Trophoblast cell (in vitro differentiated cells and primary cell): ENCODE data around the gene PSMA3.
"Not testable (repeated sequence)": the region's sequence is repeated elsewhere in the genome, so short reads cannot be mapped to it uniquely, and the experiment has no call there.

Experiments used
- DNase-seq, 2 donors: peaks; one replicate each; pipeline ENCODE4 v3.0.0-alpha.2; 2016
- H2AFZ ChIP-seq: 2 replicates; pipeline ENCODE4 v1.6.1; 2013; ENCODE audit warnings: low read length, moderate library complexity, mild to moderate bottlenecking; ENCODE audit not compliant: insufficient read depth, poor library complexity
- H2AK5ac ChIP-seq: 2 replicates; pipeline ENCODE4 v1.6.1; 2013; ENCODE audit warnings: mild to moderate bottlenecking, low read length
- H2BK120ac ChIP-seq: 2 replicates; pipeline ENCODE4 v1.6.1; 2013; ENCODE audit warnings: low read length, mild to moderate bottlenecking, moderate library complexity; ENCODE audit not compliant: insufficient read depth, poor library complexity
- H2BK12ac ChIP-seq: 2 replicates; pipeline ENCODE4 v1.6.1; 2013; ENCODE audit warnings: mild to moderate bottlenecking, low read length, moderate library complexity
- H2BK5ac ChIP-seq: 2 replicates; pipeline ENCODE4 v1.6.1; 2013; ENCODE audit warnings: low read length, low read depth, moderate library complexity, mild to moderate bottlenecking; ENCODE audit not compliant: poor library complexity
- H3K14ac ChIP-seq: 2 replicates; pipeline ENCODE4 v1.6.1; 2013; ENCODE audit warnings: mild to moderate bottlenecking, low read length
- H3K18ac ChIP-seq: 2 replicates; pipeline ENCODE4 v1.6.1; 2013; ENCODE audit warnings: mild to moderate bottlenecking, low read length
- H3K23ac ChIP-seq: 2 replicates; pipeline ENCODE4 v1.6.1; 2013; ENCODE audit warnings: low read length
- H3K27ac ChIP-seq: 2 replicates; pipeline ENCODE4 v1.5.1; 2013; ENCODE audit warnings: low read depth, mild to moderate bottlenecking, inconsistent platforms, low read length, moderate library complexity
- H3K27me3 ChIP-seq: 2 replicates; pipeline ENCODE4 v1.6.1; 2013; ENCODE audit warnings: inconsistent platforms, mild to moderate bottlenecking, low read length, moderate library complexity; ENCODE audit not compliant: insufficient read depth
- H3K36me3 ChIP-seq, 2 experiments: 1 replicate in 1 of 2; 2 replicates in 1 of 2; pipeline ENCODE4 v1.6.1; 2013; ENCODE audit warnings: low read length in 2 of 2, mild to moderate bottlenecking in 2 of 2, moderate library complexity in 1 of 2; ENCODE audit not compliant: insufficient read depth in 2 of 2, control insufficient read depth in 1 of 2
- H3K4ac ChIP-seq: 2 replicates; pipeline ENCODE4 v1.6.1; 2013; ENCODE audit warnings: low read depth, mild to moderate bottlenecking, low read length, moderate library complexity
- H3K4me1 ChIP-seq, 2 experiments: 1 replicate in 1 of 2; 2 replicates in 1 of 2; pipeline ENCODE4 v1.6.1; 2013; ENCODE audit warnings: low read length in 2 of 2, mild to moderate bottlenecking in 2 of 2, moderate library complexity in 1 of 2; ENCODE audit not compliant: insufficient read depth in 2 of 2, control insufficient read depth in 1 of 2
- H3K4me2 ChIP-seq: 2 replicates; pipeline ENCODE4 v1.6.1; 2013; ENCODE audit warnings: inconsistent platforms, mild to moderate bottlenecking, low read length, moderate library complexity
- H3K4me3 ChIP-seq: 2 replicates; pipeline ENCODE4 v1.5.1; 2013; ENCODE audit warnings: mild to moderate bottlenecking, low read depth, low read length, inconsistent platforms
- H3K79me1 ChIP-seq: one replicate; pipeline ENCODE4 v1.6.1; 2013; ENCODE audit warnings: low read length
- H3K79me2 ChIP-seq: 2 replicates; pipeline ENCODE4 v1.6.1; 2013; ENCODE audit warnings: low read length, mild to moderate bottlenecking; ENCODE audit not compliant: control insufficient read depth, insufficient read depth, poor library complexity
- H3K9ac ChIP-seq: 2 replicates; pipeline ENCODE4 v1.6.1; 2013; ENCODE audit warnings: mild to moderate bottlenecking, low read length
- H3K9me3 ChIP-seq: 2 replicates; pipeline ENCODE4 v1.6.1; 2013; ENCODE audit warnings: low read depth, mild to moderate bottlenecking, control low read depth, inconsistent platforms, low read length; ENCODE audit not compliant: insufficient read depth
- H4K12ac ChIP-seq: 2 replicates; pipeline ENCODE4 v1.6.1; 2013; ENCODE audit warnings: low read depth, mild to moderate bottlenecking, low read length, moderate library complexity
- H4K8ac ChIP-seq: 2 replicates; pipeline ENCODE4 v1.6.1; 2013; ENCODE audit warnings: low read depth, mild to moderate bottlenecking, low read length, moderate library complexity
- H4K91ac ChIP-seq: one replicate; pipeline ENCODE4 v1.6.1; 2013; ENCODE audit warnings: low read depth, mild to moderate bottlenecking, low read length, moderate library complexity
- WGBS: extraction: QIAGEN DNeasy Blood & Tissue Kit; methylation state at CpG from one replicate; pipeline ENCODE4 v1.1.7; 2013; ENCODE audit warnings: missing lambda C conversion rate; ENCODE audit not compliant: insufficient read length, insufficient coverage; ENCODE audit errors: extremely low coverage; 5-methylcytosine and 5-hydroxymethylcytosine counted together

Gene PSMA3

GRCh38 chr14:58262005-58262404, 17.4 kb downstream of the PSMA3 start:
- not testable (repeated sequence) for H3K4me1 ChIP-seq, H3K27ac ChIP-seq, H3K14ac ChIP-seq, H3K27me3 ChIP-seq, DNase-seq, H4K12ac ChIP-seq, H3K79me2 ChIP-seq, H3K9me3 ChIP-seq, H3K23ac ChIP-seq, H2BK12ac ChIP-seq, H2BK5ac ChIP-seq, H4K8ac ChIP-seq, H2BK120ac ChIP-seq, H3K9ac ChIP-seq, H3K4me2 ChIP-seq, H2AK5ac ChIP-seq, H3K4me3 ChIP-seq, H3K79me1 ChIP-seq, H3K18ac ChIP-seq, H4K91ac ChIP-seq, H2AFZ ChIP-seq, H3K4ac ChIP-seq
- no CpG with 5 or more reads among the region's 10 CpGs for WGBS
- H3K36me3 ChIP-seq: peaks cover 33 to 47% of the 10 kb centered on the region in 2 experiments

GRCh38 chr14:58265401-58265800, 20.8 kb downstream of the PSMA3 start:
- no peak for DNase-seq
- Histone ChIP-seq H2AFZ (no peak overlapping the region), H3K27ac (no peak overlapping the region), H3K4me2 (no peak overlapping the region), H3K14ac (no peak overlapping the region), H3K79me2 (no peaks in the 10 kb centered on the region), H4K8ac (no peak overlapping the region), H3K27me3 (no peaks in the 10 kb centered on the region), H2BK5ac (no peak overlapping the region), H3K23ac (no peak overlapping the region), H2BK120ac (no peak overlapping the region), H2BK12ac (no peak overlapping the region), H3K9ac (no peak overlapping the region), H3K9me3 (no peaks in the 10 kb centered on the region), H3K79me1 (no peaks in the 10 kb centered on the region), H4K12ac (no peak overlapping the region), H4K91ac (no peak overlapping the region), H3K4me1 (no peaks in the 10 kb centered on the region), H3K18ac (no peak overlapping the region), H3K36me3 (peaks cover 33 to 47% of the 10 kb centered on the region in 2 experiments), H2AK5ac (no peak overlapping the region), H3K4ac (no peak overlapping the region), H3K4me3 (no peak overlapping the region)

- H4K8ac ChIP-seq: no peak overlapping the region
- no peak overlapping the region for H2AFZ ChIP-seq
- no peak overlapping the region for H2AK5ac ChIP-seq
- no peak overlapping the region for H4K12ac ChIP-seq
- no peaks in the 10 kb centered on the region for H3K4me1 ChIP-seq
- no peak overlapping the region for H3K27ac ChIP-seq
- no peaks in the 10 kb centered on the region for H3K9me3 ChIP-seq
- WGBS: no CpG with 5 or more reads among the region's 2 CpGs
- peaks cover 21 to 31% of the 10 kb centered on the region in 2 experiments for H3K36me3 ChIP-seq
- peak in 1 of 2 donors; percentile 17 for DNase-seq
- no peak overlapping the region for H3K4me3 ChIP-seq
- H2BK5ac ChIP-seq: no peak overlapping the region
- no peaks in the 10 kb centered on the region for H3K79me1 ChIP-seq
- no peaks in the 10 kb centered on the region for H3K27me3 ChIP-seq
- H2BK12ac ChIP-seq: no peak overlapping the region
- H3K9ac ChIP-seq: no peak overlapping the region
- H2BK120ac ChIP-seq: no peak overlapping the region
- H3K79me2 ChIP-seq: no peaks in the 10 kb centered on the region
- no peak overlapping the region for H3K18ac ChIP-seq
- no peak overlapping the region for H3K4ac ChIP-seq
- no peak overlapping the region for H3K23ac ChIP-seq
- no peak overlapping the region for H3K4me2 ChIP-seq
- no peak overlapping the region for H3K14ac ChIP-seq
- H4K91ac ChIP-seq: no peak overlapping the region
Observed at GRCh38 chr14:58270628-58271027, 26.0 kb downstream of the PSMA3 start.

DNA sequence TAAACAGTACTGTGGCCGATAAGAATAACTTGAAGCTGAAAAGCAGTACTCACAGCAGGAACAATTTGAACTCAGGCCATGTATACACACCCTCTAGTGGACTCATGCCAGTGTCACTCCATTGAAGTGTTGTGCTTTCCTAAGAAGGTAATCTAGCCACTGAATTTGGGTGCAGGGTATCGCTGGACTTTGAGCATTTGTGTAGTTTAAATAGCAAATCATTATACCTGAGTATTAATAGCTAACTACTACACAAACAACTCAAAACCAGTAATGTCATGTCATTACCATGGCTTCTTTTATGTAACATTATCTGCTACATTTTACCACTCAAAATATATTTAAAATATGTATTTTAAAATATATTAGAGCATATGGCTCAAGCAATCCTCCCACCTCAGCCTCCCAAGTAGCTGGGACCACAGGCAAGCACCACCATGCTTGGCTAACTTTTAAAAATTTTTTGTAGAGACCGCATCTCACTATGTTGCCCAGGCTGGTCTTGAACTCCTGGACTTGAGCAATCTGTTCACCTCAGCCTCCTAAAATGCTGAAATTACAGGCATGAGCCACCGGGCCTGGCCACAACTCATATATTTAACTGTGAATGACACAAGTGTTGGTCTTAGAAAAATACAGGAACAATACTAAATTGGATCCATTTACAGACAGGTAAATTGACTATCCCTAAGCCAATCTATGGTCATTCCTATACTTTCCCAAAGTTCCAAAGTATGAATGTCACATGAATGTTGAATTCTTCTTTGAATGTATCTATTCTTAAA, 28.1 kb downstream of the PSMA3 start:
- Histone ChIP-seq H4K91ac (no peak overlapping the region), H2AK5ac (no peak overlapping the region), H3K27me3 (no peaks in the 10 kb centered on the region), H3K27ac (no peak overlapping the region), H3K9ac (no peak overlapping the region), H3K4me3 (no peak overlapping the region), H4K8ac (no peak overlapping the region), H2AFZ (no peak overlapping the region), H3K23ac (no peak overlapping the region), H3K36me3 (peaks cover 22 to 31% of the 10 kb centered on the region in 2 experiments), H2BK12ac (no peak overlapping the region), H3K18ac (no peak overlapping the region), H3K4me2 (no peak overlapping the region), H3K4me1 (no peaks in the 10 kb centered on the region), H2BK5ac (no peak overlapping the region), H2BK120ac (no peak overlapping the region), H4K12ac (no peak overlapping the region), H3K9me3 (no peaks in the 10 kb centered on the region), H3K4ac (no peak overlapping the region), H3K79me2 (no peaks in the 10 kb centered on the region), H3K14ac (no peak overlapping the region), H3K79me1 (no peaks in the 10 kb centered on the region)
- no CpG with 5 or more reads among the region's 4 CpGs for WGBS
- peak in 1 of 2 donors; percentile 8 for DNase-seq
